HL-60/S4 treated with retinoic acid at 250 ng/mL for 4 days and 3 days (cell line): ENCODE data around the gene KCNH1.
"Not testable (repeated sequence)": the region's sequence is repeated elsewhere in the genome, so short reads cannot be mapped to it uniquely, and the experiment has no call there.

Source experiments
- in situ Hi-C: fragments of 300-500 bp; cut with MboI; formaldehyde crosslinking; loops from 2 replicates; pipeline ENCODE4 v1.7.0; 2022; ENCODE audit warnings: low sequenced_read_pairs

Gene KCNH1

DNA sequence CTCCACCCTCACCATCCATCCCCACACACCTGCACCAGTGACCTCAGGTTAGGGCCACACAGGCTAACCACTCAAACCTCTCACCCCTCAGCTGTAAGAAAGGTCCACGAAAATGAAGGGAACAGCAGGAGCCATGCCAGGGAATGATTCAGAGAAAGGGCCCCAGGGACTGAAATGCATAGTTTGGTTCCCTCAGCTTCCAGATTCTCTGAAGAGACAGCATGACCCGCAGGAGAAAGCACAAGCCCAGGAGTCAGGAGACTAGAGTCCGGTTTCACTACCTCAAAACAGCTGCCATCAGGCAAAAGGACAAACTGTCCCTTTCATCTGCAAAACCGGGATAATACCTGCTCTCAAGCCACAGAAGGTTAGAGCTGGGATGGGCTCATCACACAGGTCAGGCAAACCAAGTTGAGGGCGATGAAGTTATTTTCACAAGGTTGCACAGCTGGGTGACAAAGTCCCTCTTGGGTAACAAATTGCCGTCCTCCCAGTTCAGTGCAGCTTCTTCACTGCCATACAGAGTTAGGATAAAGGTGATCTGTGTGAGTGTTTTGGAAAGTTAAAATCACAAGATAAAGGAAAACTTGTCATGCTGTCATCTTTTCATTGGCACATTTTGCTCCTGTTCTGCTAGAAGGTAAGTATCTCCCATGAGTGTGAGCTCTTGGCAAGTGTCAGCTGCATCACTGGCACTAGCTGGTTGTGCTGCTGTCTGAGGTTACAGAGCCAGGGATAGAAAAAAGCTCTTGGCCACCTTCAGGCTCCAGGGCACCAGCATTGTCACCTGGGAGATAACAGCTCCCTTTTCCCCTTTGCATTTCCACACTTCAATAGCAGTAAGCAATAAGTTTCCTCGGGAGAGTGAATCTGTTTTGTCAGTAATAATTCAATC is 120.4 kb downstream of the KCNH1 start:
- in situ Hi-C loops: no loop called here

DNA sequence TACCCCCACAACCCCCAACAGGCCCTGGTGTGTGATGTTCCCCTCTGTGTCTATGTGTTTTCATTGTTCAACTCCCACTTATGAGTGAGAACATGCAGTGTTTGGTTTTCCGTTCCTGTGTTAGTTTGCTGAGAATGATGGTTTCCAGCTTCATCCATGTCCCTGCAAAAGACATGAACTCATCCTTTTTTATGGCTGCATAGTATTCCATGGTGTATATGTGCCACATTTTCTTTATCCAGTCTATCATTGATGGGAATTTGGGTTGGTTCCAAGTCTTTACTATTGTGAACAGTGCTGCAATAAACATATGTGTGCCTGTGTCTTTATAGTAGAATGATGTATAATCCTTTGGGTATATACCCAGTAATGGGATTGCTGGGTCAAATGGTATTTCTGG is 122.8 kb downstream of the KCNH1 start:
- in situ Hi-C loops: not testable (repeated sequence)

DNA sequence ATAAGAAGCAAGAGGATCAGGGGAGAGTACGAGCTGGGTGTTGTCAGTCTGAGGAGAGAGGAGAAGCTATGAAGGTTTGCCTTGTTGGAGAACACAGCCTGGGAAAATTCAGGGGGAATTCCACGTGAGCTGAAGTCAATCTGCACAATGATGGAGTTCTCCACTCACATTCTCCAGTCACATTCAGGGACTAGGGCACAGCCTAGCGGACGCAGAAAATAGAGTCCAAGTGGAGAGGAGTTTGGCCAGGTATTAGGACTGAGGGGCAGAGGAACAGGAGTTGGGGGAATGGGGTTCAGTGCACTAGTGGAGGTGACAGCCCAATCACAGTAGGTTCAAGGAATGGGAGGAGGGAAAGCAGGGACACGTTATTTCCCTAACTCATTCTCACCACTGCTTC is 124.0 kb downstream of the KCNH1 start:
- in situ Hi-C loops: no loop called here

DNA sequence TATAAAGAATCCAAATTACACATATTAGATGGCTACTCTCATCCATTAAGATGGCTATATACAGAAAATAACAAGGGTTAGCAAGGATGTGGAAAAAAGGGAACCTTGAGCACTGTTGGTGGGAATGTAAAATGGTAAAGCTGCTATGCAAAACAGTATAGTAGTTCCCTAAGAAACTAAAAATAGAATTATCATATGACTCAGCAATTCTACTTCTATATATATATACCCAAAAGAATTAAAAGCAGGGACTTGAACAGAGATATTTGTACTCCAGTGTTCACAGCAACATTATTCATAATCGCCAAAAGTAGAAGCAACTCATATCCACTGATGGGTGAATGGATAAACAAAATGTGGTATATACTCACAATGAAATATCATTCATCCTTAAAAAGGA is 126.1 kb downstream of the KCNH1 start:
- in situ Hi-C loops: no loop called here

DNA sequence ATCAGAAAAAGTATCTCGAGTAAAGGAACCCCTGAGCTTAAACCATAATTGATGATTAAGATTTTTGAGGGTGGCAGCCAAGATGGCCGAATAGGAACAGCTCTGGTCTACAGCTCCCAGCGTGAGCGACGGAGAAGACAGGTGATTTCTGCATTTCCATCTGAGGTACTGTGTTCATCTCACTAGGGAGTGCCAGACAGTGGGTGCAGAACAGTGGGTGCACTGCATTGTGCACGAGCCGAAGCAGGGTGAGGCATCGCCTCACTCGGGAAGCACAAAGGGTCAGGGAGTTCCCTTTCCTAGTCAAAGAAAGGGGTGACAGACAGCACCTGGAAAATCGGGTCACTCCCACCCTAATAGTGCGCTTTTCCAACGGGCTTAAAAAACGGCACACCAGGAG is 138.0 kb downstream of the KCNH1 start:
- in situ Hi-C loops: not testable (repeated sequence)

DNA sequence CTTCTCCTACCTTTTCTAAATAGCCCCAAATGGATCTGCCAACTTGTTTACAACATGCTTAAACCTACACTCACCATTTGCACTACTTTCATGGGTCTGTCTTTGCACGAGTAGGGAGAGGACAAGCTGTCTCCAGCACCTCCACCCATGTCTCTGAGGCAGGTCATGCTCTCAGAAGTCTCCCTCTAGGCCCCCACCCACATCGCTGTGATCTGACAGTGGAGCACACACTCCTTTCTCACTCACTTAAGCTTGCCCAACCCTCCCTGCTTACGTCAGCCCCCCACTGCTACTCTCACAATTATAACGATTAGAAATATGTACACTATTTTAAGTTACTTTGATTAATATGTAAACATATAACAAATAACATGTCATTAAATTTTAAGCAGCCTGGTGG is 141.1 kb downstream of the KCNH1 start:
- in situ Hi-C loops: no loop called here

GRCh38 chr1:210989905-210990304 is 144.0 kb downstream of the KCNH1 start:
- in situ Hi-C loops: no loop called here

GRCh38 chr1:210981490-210981889 is 152.5 kb downstream of the KCNH1 start:
- in situ Hi-C loops: no loop called here

- in situ Hi-C loops: no loop called here
Measured at GRCh38 chr1:210980082-210980481, 153.9 kb downstream of the KCNH1 start.

- in situ Hi-C loops: no loop called here
Measured at GRCh38 chr1:210978974-210979354, 155.0 kb downstream of the KCNH1 start.

DNA sequence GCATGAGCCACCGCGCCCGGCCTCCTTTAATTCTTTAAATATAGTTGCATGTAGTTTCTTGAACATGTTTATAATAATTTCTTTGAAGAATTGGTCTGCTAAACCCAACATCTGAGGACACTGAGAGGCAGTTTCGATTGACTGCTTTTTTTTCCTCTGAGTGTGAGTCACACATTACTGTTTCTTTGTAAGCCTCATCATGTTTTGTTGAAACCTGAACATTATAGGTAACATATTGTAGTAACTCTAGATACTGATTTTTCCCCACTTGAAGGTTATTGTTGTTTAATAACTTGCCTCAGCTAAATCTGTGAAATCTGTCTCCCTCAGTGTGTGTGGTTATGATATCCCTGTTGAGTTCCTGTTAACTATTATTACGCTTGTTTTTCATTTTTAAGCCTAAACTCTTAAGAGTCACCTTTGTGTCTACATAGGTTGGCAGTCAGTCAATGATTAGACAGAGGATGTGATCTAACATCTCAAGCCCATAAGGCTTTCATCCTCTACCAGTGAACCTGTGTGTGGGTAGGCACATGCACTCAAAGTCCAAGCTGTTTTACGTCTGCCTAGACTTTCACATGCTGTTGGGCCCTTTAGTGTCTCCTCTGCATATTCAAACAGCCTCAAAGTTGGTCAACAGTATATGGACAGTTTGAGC is 155.5 kb downstream of the KCNH1 start:
- in situ Hi-C loops: no loop called here

DNA sequence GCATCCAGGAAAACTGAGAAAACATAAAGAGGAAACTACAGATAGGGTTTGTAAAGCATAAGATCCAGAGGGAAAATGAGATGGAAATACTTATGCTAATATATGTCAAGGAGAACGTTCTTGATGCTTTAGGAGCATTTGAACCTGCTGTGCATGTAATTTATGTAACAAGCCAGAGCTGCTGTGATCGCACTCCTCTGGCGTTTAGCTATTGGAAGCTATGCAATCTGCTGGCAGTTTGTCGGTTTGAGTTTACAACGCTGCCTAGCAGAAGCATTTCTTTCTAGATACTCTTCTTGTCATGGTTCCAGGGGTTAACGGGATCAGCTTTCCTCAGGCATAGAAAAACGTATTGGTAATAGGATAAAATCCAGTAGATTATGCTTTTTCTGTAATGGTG is 182.7 kb downstream of the KCNH1 start:
- in situ Hi-C loops: no loop called here

DNA sequence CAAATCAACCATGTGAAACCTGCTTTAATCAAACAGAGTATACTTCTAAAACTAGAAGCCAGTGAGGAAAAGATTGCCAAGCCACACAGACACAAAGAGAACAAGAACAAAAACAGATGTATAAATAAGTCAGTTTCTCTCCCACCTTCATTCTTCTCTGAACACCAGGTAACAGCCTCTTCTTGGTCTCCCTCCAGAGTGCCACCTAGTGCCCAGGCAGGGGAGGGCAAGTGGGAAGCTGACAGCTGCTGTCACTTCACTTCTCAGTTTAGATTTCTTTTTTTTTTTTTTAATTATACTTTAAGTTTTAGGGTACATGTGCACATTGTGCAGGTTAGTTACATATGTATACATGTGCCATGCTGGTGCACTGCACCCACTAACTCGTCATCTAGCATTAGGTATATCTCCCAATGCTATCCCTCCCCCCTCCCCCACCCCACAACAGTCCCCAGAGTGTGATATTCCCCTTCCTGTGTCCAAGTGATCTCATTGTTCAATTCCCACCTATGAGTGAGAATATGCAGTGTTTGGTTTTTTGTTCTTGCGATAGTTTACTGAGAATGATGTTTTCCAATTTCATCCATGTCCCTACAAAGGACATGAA is 183.9 kb downstream of the KCNH1 start:
- in situ Hi-C loops: not testable (repeated sequence)

GRCh38 chr1:210949489-210949888 is 184.5 kb downstream of the KCNH1 start:
- in situ Hi-C loops: no loop called here

DNA sequence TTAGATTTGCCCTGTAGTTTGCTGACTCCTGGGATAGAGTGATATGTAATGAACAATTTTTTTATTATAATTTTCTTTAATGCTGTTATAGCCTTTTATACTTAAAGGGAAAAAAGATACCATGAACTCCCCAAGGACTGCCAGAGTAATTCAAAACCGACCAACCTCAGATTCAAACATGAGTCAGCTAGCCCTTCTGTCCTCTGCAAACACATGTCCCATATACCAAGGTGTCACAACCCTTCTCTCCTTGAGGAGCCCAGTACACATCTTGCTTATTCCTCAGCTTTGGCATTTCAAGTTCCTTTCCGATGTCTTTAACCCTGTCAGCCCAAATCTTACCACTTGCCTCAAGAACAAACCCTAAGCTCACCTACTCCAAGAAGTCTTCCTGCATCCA is 184.9 kb downstream of the KCNH1 start:
- in situ Hi-C loops: no loop called here

- in situ Hi-C loops: no loop called here
Measured at GRCh38 chr1:210944252-210944651, 189.7 kb downstream of the KCNH1 start.

DNA sequence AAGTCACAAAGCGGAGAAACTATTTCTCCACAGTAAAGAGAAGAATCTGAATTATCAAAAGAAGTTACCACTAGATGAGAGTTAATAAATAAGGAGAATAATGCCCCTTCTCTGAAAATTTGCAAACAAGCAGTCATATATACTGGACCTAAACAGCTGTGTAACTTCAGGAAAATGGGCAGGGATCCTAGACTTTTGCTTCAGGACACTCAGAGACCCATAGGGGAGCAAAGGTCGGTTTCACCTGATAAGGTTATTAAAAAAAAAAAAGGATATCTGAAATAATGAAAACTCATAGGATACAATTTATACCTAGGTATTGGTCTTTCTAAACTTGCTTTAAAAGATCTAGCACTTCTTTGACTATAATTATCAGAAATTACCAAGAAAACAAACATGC is 191.4 kb downstream of the KCNH1 start:
- in situ Hi-C loops: no loop called here

DNA sequence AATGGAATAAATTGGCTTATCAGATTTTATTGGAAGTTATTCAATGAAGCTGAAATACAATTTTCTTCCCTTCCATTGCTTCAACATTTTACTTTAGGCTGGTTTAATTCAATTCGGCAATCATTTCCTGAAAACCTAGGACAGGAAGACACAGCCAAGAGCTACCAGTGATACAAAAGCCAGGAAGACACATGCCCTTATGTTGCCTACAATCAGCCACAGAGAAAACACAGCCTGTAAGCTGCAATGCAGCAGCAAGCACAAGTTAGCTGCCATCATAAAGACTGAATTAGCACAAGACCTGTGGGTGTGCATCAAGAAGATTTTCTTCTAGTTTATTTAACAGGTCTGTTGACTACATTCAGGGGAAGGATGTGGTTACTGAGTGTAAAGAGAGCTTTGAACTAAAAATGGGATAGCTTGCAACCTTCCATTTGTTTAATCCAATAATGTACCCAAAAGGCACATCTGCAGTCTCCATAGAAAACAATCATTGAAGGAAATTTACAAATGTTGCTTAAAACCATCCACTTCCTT is 193.8 kb downstream of the KCNH1 start:
- in situ Hi-C loops: no loop called here

- in situ Hi-C loops: no loop called here
Measured at GRCh38 chr1:210938416-210938925, 195.5 kb downstream of the KCNH1 start.

GRCh38 chr1:210937846-210938245 is 196.1 kb downstream of the KCNH1 start:
- in situ Hi-C loops: no loop called here

GRCh38 chr1:210935905-210936304 is 198.0 kb downstream of the KCNH1 start:
- in situ Hi-C loops: no loop called here

DNA sequence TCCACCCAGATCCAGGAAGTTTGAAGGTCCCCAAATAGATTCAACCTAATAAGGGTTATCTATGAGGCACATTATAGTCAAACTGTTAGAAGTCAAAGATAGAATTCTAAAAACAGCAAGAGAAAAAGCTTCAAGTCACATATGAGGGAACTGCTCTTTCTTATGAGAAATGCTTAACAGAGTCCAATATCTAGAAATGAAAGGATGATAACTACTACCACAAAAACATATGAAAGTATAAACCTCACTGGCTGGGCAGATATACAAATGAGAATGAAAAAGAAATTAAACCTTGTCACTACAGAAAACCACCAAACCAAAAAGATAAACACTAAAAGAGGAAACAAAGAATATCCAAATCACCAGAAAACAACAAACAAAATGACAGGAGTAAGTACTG is 201.8 kb downstream of the KCNH1 start:
- in situ Hi-C loops: no loop called here
